ENCODE data around the gene PRKAA1.
"Not testable (repeated sequence)": the region's sequence is repeated elsewhere in the genome, so short reads cannot be mapped to it uniquely, and the experiment has no call there.

Gene PRKAA1

GRCh38 chr5:40825461-40826043 lies 27.4 kb upstream of the PRKAA1 start:
- DNase-seq, result not testable (repeated sequence)

GRCh38 chr5:40823459-40823858 lies 25.3 kb upstream of the PRKAA1 start:
- no peak for DNase-seq

- no peak for DNase-seq
Observed at GRCh38 chr5:40813698-40814281, 15.6 kb upstream of the PRKAA1 start.

GRCh38 chr5:40812125-40812524 lies 14.0 kb upstream of the PRKAA1 start:
- DNase-seq, result no peak

- no peak for DNase-seq
Observed at GRCh38 chr5:40801771-40802562, 3.8 kb upstream of the PRKAA1 start.

DNA sequence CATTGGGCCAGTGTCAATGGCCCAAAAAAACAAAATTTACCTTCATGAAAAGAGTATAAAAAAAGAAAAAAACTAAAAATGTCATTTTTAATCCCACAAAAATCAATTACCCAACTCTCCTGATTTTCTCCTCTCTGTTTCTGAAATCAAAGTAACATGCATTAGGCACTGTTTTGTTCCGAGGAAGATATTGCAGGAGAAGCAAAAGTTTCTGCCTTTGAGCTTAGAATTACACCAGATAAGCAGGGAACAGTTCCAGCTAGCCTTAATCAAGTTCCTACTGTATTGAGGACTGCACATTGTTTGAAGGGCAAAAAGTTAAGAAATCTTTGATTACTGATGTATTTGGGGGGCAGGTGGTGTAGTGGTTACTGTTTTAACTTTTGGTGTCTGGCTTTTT lies 1.1 kb upstream of the PRKAA1 start:
- DNase-seq, result no peak

- no peak for DNase-seq
Observed at GRCh38 chr5:40798801-40799210, 632 bp upstream of the PRKAA1 start.

DNA sequence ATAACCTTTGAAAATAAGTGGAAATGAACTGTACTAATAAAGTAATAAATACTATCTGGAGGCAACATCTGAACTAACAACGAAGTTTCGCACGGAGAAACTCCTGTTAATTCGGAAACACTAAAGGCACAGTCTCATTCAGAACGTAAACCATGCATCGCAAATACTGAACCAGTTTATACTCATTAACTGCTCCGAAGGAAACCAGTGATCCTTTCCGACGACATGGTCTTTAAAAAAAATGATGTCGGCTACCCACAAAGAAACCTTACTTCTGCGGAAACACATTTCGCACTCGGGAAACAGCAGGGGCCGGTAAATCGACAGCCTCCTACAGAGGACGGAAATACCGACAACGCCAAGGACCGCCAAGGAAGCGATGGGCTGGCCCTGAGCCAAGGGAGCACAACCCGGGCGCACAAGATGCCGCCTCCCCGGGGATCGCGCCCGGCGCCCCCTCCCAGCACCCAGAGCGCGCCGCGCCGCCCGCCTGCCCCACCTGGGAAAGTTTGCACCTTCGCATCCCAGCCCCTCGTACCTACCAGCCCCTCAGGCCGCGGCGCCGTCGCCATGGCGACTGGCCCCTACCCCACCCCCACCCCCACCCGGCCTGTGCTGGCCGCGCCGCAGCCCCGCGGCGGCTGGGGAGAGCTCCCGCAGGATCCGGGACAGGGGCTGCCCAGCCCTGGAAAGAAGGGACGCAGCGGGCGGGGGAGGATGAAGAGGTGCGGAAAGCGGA lies 732 bp downstream of the PRKAA1 start:
- peak; percentile 63 for DNase-seq

DNA sequence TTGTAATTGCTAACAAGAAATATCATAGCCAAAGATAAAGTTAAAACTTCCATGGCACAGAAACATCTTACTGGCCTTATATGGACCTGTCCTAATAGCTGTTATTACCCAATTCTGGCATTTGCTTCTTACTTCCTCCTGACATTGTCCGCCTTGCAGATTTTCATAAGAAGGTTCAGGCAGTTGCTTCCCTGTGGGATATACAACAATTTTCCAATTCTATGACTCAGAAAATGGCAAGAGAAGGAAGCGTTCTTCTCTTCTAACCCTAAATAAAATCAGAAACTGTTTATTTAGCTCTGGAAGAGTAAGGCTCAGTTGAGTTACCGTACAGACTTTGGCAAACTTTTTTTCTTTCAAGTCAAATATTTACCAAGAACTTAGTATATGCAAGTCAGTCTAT lies 1.7 kb downstream of the PRKAA1 start:
- no peak for DNase-seq

- not testable (repeated sequence) for DNase-seq
Observed at GRCh38 chr5:40794877-40795276, 3.3 kb downstream of the PRKAA1 start.

GRCh38 chr5:40794340-40794739 lies 3.8 kb downstream of the PRKAA1 start:
- not testable (repeated sequence) for DNase-seq

DNA sequence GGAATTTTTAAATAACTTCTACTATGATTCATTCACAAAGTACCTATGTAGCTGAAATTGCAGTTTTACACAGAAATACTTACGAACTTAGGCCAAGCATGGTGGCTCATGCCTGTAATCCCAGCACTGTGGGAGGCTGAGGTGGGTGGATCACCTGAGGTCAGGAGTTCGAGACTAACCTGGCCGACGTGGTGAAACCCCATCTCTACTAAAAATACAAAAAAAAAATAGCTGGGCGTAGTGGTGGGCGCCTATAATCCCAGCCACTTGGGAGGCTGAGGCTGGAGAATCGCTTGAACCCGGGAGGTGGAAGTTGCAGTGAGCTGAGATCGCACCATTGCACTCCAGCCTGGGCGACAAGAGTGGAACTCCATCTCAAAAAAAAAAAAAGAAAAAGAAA lies 5.5 kb downstream of the PRKAA1 start:
- DNase-seq, result not testable (repeated sequence)

DNA sequence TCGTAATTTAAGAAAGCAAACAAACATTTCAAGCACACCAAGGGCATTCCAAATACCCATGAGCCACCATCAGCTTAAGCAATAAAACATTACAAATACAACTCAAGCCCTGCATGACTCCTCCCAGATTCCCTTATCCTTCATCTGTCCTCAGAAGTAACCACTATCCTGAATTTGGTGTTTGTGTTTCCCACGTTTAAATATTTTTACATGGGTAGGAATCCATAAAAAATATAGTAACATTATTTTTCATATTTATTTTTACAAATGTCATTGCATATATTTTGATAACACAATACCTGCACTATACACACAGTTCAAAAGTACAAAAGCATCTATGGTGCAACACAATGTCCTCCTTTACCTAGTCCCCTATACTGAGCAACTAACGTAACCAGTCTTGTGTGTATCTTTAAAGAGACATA lies 6.4 kb downstream of the PRKAA1 start:
- DNase-seq, result no peak

GRCh38 chr5:40790947-40791593 lies 7.1 kb downstream of the PRKAA1 start:
- no peak for DNase-seq

DNA sequence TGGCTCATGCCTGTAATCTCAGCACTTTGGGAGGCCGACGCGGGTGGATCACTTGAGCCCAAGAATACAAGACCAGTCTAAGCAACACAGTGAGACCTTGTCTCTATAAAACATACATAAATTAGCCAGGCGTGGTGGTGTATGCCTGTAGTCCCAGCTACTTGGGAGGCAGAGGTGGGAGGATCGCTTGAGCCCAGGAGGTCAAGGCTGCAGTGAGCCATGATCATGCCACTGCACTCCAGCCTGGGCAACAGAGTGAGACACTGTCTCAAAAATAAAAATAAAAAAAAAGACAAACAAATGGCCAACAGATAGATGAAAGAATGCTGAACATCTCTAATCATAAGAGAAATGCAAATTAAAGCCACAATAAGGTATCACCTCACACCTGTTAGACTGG lies 9.2 kb downstream of the PRKAA1 start:
- not testable (repeated sequence) for DNase-seq

DNA sequence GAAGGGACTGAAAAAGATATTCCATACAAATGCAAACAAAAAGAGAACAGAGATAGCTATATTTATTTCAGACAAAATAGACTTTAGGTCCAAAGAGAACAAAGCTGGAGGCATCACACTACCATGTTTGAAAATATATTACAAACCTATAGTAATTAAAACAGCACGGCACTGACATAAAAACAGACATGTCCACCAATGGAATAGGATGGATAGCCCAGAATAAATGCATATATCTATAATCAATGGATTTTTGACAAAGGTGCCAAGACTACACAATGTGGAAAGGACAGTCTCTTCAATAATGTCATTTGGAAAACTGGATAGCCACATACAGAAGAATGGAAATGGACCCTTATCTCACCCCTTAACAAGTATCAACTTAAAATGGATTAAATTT lies 10.2 kb downstream of the PRKAA1 start:
- no peak for DNase-seq

DNA sequence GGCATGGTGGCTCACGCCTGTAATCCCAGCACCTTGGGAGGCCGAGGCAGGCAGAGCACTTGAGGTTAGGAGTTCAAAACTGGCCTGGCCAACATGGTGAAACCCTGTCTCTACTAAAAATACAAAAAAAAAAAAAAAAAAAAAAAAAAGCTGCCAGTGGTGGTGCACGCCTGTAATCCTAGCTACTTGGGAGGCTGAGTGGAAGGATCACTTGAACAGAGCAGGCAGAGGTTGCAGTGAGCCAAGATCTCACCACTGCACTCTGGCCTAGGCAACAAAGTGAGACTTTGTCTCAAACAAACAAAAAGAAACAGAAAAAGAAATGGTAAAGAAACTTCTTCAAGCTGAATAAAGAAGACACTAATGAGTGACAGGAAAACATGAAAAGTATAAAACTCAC lies 11.5 kb downstream of the PRKAA1 start:
- not testable (repeated sequence) for DNase-seq

DNA sequence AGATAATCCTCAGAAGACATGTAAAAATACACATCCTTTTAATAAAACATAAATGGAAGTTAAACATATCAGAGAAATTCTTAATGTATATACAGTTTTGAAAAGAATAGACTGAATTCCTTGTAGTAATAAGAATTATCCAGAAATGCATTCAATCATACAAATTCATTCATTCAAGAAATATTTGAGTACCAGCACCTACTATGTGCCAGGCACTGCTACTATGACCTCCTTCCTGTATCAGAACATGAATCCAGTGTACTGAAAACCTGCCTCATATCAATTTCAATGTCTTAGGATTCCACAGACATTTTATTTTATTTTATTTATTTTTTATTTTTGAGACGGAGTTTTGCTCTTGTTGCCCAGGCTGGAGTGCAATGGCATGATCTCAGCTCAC lies 13.3 kb downstream of the PRKAA1 start:
- no peak for DNase-seq

- DNase-seq, result no peak
Observed at GRCh38 chr5:40784027-40784653, 14.0 kb downstream of the PRKAA1 start.

GRCh38 chr5:40781843-40782409 lies 16.2 kb downstream of the PRKAA1 start:
- DNase-seq, result peak; percentile 54

DNA sequence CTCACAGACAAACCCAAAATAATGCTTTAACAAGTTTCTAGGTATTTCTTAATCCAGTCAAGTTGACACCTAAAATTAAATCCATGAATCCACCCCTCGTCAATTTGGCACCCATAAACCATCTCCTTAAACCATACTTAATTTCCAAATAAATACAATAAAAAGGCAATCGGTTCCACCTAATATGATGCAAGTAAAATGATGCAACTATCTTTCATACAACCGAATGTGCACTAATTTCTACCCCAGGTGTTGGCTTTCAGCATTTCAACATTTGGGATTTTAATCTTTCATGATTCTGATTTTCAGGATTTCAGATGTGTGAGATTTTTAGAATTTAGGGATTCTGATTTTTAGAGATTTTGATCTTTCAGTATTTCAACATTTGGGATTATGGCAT lies 17.3 kb downstream of the PRKAA1 start:
- no peak for DNase-seq

DNA sequence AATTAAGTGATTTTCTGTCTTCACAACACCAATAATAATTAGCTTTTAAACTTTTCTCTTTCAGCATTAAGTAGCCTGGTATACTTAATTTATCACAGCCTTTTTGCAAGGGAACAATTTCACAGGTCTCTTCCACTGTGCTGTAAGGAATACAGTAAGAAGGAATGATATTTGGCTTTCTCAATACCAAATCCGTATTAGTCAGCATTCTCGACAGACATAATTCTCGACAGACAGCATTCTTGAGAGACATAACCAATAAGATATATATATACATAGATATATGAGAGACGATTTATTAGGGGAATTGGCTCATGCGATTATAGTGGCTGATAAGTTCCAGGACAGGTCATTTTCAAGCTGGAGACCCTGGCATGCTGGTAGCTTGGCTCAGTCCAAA lies 18.0 kb downstream of the PRKAA1 start:
- no peak for DNase-seq

All from NCI-H446 treated with DMSO at 0.1 percent for 48 hours (cell line).